Cardiac muscle cell (in vitro differentiated cells and primary cell): ENCODE results near the gene CPNE9. TPM values are rescaled to one million over a fixed set of nuclear protein-coding genes. Genes with fewer than 3 reads are reported as not detected.

Experiments
- DNase-seq, 2 donors: peaks; one replicate each; pipeline versions ENCODE4 v3.0.0 to v3.0.0-alpha.2; 2010 to 2017; ENCODE audit warnings: low read depth in 1 of 2, low spot score in 1 of 2
- H3K27ac ChIP-seq: fragments of 200-600 bp; sonication (generic); 2 replicates; pipeline ENCODE4 v1.5.1; 2016
- H3K27me3 ChIP-seq: fragments of 200-600 bp; sonication (generic); 2 replicates; pipeline ENCODE4 v1.6.0; 2016; ENCODE audit warnings: control low read depth
- H3K36me3 ChIP-seq: fragments of 200-600 bp; sonication (generic); 2 replicates; pipeline ENCODE4 v1.5.1; 2016; ENCODE audit warnings: control low read depth
- H3K4me1 ChIP-seq: fragments of 200-600 bp; sonication (generic); 2 replicates; pipeline ENCODE4 v1.8.1; 2017; ENCODE audit warnings: low read depth, mild to moderate bottlenecking, mixed run types
- H3K4me3 ChIP-seq: fragments of 200-600 bp; sonication (generic); 2 replicates; pipeline ENCODE4 v1.5.1; 2016; ENCODE audit warnings: mild to moderate bottlenecking
- H3K9me3 ChIP-seq: fragments of 200-600 bp; sonication (generic); 2 replicates; pipeline ENCODE4 v1.5.1; 2017; ENCODE audit warnings: low read depth, mild to moderate bottlenecking, control low read depth
- CTCF ChIP-seq: IDR thresholded peaks from 2 replicates; pipeline ENCODE4 v1.5.1; 2012; ENCODE audit warnings: low read depth, mild to moderate bottlenecking, low read length
- polyA plus RNA-seq: library from polyadenylated mRNA; unstranded; fragments of >200 nt; fragmentation: Nextera tagmentation; extraction: Ambion mirVana; gene quantifications from 2 replicates; pipeline ENCODE4 v1.2.1, GENCODE V29; 2016
- total RNA-seq: library from RNA; depleted of rRNA; stranded (reverse); fragments of >200 nt; gene quantifications from 2 replicates; pipeline ENCODE4 v1.2.3, GENCODE V29; 2016

CPNE9 gene
- total and polyA plus RNA-seq, 2 experiments from 2014 or later: 0.06 TPM; not detected in 1

GRCh38 chr3:9692416-9692815 is 11.2 kb upstream of the CPNE9 start:
- H3K36me3 ChIP-seq: peaks cover 3% of the 10 kb centered on the region
- H3K27ac ChIP-seq: no peak overlapping the region
- no peak for TF ChIP-seq CTCF
- no peaks in the 10 kb centered on the region for H3K27me3 ChIP-seq
- H3K4me3 ChIP-seq: no peak overlapping the region
- no peak for DNase-seq
- H3K4me1 ChIP-seq: no peaks in the 10 kb centered on the region
- H3K9me3 ChIP-seq: no peaks in the 10 kb centered on the region

- DNase-seq: no peak
- Histone ChIP-seq H3K27me3 (no peaks in the 10 kb centered on the region), H3K4me1 (no peaks in the 10 kb centered on the region), H3K9me3 (no peaks in the 10 kb centered on the region), H3K36me3 (no peaks in the 10 kb centered on the region), H3K27ac (no peak overlapping the region), H3K4me3 (no peak overlapping the region)
- no peak for TF ChIP-seq CTCF
These were observed 8.3 kb upstream of the CPNE9 start for GRCh38 chr3:9695345-9695744.

- no peak for DNase-seq
- no peak overlapping the region for H3K4me3 ChIP-seq
- no peaks in the 10 kb centered on the region for H3K4me1 ChIP-seq
- H3K27ac ChIP-seq: no peak overlapping the region
- no peaks in the 10 kb centered on the region for H3K27me3 ChIP-seq
- H3K36me3 ChIP-seq: no peaks in the 10 kb centered on the region
- H3K9me3 ChIP-seq: no peaks in the 10 kb centered on the region
- no peak for TF ChIP-seq CTCF
These were observed 7.9 kb upstream of the CPNE9 start for GRCh38 chr3:9695746-9696145.

- Histone ChIP-seq H3K4me1 (no peaks in the 10 kb centered on the region), H3K27ac (no peak overlapping the region), H3K36me3 (no peaks in the 10 kb centered on the region), H3K9me3 (no peaks in the 10 kb centered on the region), H3K27me3 (no peaks in the 10 kb centered on the region), H3K4me3 (no peak overlapping the region)
- DNase-seq: no peak
- TF ChIP-seq CTCF: no peak
These were observed 7.0 kb upstream of the CPNE9 start for GRCh38 chr3:9696480-9697220.

- DNase-seq: no peak
- TF ChIP-seq CTCF: no peak
- no peaks in the 10 kb centered on the region for H3K36me3 ChIP-seq
- no peak overlapping the region for H3K27ac ChIP-seq
- H3K27me3 ChIP-seq: peaks cover 4% of the 10 kb centered on the region
- no peaks in the 10 kb centered on the region for H3K9me3 ChIP-seq
- H3K4me1 ChIP-seq: no peaks in the 10 kb centered on the region
- no peak overlapping the region for H3K4me3 ChIP-seq
These were observed 5.7 kb upstream of the CPNE9 start for GRCh38 chr3:9697892-9698291.
